Kidney tubule cell (primary cell): Measurements from ENCODE around the gene BRSK1.

Source experiments
- DNase-seq: peaks from one replicate; pipeline ENCODE4 v3.0.0-alpha.2; 2018; ENCODE audit warnings: low spot score

The BRSK1 gene

GRCh38 chr19:55273978-55274707, 9.7 kb upstream of the BRSK1 start:
- DNase-seq: no peak

- no peak for DNase-seq
Measured at GRCh38 chr19:55275851-55276719, 7.7 kb upstream of the BRSK1 start.

DNA sequence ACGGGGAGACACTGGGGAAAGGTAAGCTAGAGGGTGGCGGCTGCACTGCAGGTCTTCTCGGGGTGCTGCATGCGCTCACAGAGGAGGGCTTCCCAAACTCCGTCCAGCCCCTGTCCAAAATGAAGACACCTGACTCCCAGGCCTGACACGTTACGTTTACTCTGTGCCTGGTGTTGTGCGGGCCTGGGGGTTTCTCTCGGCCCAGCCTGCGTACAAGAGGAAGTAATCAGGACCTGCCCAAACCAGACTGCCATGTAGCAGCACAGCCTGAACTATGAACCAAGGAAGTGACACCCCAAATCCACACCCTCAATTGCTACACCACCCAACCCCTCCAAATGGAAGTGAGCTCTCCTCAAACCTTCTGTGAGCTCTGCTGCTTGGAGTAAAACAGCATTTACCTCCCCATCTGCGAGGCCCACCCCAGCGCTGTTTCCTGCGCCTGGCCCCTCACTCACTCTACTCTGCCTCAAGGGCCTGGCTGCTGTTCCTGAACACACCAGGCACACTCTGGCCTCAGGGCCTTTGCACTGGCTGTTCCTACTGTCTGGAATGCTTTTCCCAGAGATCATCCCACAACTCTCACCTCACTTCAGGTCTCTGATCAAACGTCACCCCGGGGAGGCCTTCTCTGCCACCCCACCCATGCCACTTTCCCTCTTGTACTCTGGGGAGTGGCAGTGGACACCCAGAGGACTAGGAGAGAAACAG, 6.9 kb upstream of the BRSK1 start:
- DNase-seq: no peak

DNA sequence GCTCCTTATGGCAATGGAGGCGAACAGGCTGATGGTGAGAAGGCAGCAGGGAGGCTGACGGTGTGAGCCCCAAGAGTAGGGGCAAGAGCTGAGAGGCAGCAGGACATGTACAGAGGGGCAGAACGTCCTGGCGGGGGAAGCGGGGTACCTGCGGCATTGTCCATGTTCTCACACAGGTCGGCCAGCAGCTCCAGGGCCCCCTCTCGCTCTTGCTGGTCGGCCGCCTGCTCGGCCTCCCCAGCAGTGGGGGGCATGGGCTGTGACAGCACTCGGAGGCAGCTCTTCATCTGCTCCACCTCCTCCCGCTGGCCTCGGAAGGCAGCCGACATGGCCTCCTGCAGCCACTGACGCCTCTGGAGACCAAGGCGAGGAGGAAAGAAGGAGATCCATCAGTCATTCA, 6.3 kb upstream of the BRSK1 start:
- no peak for DNase-seq

- DNase-seq: no peak
Measured at GRCh38 chr19:55278391-55279135, 5.2 kb upstream of the BRSK1 start.

DNA sequence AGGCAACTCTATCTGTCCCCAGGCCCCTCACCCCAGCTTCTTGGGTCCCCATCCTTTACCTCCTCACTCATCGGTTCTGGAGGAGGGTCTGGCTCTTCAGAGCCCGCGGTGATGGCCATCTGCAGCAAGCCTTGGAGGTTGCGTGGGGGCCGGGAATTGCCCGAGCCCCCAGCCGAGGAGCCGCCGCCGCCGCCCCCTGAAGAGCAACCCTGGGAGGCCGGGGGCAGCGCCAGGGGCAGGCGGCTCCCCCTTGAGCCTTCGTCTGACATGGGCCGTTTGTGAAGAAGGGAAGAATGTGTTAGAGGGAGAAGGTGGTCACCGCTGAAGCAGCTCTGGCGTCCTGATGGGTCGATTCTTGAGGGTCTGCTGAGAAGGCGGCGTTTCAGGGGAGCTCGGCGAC, 4.5 kb upstream of the BRSK1 start:
- DNase-seq: no peak

DNA sequence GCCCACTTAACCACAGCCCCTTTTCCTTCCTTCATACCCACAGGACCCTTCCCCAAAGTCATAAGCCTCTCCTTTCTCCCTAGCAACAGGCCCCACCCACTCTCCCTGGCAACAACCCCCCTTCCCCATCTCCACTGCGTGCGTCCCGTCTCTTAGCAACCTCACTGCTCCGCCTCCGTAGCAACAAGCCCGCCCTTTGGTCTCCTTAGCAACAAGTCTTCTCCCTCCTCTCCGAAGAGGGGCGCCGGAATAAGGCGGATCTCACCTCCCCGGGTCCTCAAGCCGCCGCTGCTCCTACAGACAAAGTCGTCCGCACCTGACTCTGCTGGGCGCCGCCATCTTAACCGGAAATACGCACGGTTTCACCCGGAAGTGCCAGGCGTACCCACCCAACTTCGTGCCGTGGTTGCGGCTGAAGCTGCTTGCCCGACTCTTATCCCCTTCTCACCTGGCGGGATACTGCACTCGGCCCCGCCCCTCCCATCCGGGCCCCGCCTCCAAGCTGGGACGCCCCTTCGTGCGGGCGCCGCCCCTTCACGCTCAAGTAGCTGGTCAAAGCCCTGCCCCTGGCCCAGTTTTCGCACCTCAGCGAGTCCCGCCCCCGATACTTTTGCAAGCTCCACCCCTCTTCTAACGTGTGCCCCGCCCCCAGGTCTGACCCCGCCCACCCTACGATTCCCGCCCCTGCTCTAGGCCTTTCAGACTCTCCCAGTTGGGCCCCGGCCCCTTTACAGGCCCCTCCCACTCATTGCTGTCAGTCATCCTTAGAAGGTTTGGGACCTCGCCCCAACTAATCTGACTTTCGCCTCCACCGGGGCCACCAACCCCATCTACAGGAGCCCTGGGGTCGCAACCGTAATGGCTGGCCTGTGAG, 3.8 kb upstream of the BRSK1 start, which contains the start of gene HSPBP1:
HSPBP1 (minus strand) TSS at position 341 of the 874 bp plus-strand sequence. CDS start 502 bp downstream, outside the sequence.
- peak; percentile 98 for DNase-seq

GRCh38 chr19:55284405-55285058, 735 bp downstream of the BRSK1 start:
- DNase-seq: no peak

DNA sequence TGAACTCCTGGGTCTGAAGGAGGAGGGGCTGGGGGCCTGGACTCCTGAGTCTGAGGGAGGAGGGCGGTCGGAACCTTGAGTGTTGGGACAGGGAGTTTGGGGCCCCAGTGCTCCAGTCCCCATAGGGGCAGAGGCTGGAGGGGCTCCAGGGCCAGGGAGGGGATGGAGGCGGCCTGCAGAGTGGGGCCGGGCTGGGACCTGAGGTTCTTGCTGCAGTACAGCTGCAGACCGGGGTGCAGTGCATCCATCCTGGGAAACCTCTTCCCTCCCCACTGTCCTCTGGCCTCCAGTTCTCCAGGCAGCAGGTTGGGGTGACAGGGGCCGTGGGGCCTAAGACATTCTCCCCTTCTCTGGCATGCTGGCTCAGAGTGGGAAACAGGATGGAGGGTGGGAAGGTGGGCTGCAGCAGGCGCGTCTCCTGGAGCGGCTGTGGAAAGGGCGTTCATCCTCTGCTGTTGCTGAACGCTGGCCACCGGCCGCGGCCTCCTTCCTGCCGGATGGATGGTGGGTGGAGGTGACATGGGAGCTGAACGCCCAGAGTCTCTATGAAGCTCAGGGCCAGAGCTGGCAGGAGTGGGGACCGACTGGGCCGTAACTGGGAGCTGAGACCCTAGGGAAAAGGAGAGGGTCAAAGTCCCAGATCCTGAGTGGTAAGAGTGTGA, 1.6 kb downstream of the BRSK1 start:
- DNase-seq: no peak

DNA sequence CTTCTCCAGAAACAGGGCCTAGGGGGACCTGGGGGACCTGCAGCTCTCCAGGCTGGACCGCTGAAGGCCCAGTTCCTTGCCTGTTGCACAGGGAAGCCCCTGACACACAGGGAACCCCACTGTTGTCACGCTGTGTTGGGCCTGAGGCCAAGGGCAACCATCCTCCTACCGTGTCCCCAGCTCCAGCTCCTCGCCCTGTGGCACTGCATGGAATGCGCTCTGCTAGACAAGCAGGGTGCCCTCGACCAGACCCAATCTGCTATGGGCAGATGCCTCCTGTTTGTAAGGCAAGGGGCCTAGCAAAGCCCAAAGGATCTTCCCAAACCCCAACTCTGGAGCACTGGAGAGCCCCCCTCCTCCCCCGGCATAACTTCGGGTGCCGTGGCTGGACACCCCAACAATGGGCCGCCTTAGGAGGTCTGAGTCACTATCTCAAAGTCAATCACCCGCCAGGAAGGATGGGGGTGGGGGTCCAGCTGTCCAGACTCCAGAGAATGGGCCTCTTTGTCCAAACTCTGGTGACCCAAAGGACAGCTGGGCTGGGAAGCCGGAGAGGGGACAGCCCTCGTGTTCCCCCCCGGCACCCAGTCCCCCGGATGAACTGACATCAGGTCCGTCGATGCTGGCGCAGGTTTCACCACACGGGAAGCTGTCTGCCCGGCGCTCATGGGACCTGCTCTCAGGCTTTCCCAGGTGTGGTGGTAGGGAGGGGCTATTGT, 3.7 kb downstream of the BRSK1 start:
- DNase-seq: no peak

- no peak for DNase-seq
Measured at GRCh38 chr19:55289117-55289796, 5.5 kb downstream of the BRSK1 start.

DNA sequence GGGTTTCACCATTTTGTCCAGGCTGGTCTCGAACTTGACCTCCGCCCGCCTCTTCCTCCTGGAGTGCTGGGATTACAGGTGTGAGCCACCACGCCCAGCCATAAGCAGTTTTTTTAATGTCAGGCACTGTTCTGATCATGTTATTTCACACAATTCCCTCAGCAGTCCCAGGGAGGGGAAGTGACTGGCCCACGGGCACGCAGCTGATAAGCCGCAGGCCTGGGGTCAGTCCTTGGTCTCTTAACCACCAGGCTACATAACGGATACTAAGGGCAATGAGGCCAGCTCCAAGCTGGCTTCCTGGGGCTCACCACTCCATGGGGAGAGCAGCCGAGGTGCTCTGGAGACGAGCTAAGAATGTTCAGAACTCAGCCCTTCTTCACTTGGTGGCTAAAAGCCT, 13.5 kb downstream of the BRSK1 start:
- DNase-seq: no peak

DNA sequence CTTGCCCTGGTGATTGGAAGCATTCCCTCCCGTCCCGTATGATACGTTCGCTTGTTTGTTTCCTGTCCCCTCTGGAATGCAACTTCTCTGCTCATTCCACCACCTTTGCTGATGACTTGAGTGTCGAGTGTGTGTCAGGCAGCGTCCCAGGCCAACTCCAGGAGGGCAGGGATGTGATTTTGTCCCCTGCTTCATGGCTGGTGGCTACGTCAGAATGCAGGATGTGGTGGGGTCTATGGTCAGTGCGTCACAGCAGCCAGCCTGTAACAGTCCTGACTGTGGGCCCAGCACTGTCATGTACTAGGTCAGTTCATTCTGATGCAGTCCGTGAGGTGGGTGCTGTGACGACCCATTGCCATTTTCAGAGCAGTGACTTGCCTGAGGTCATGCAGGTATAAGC, 16.2 kb downstream of the BRSK1 start:
- DNase-seq: no peak

- DNase-seq: no peak
Measured at GRCh38 chr19:55300886-55301458, 17.2 kb downstream of the BRSK1 start.

GRCh38 chr19:55301459-55302317, 17.9 kb downstream of the BRSK1 start:
- DNase-seq: peak; percentile 73

GRCh38 chr19:55302318-55302703, 18.5 kb downstream of the BRSK1 start:
- no peak for DNase-seq

- no peak for DNase-seq
Measured at GRCh38 chr19:55303477-55303876, 19.7 kb downstream of the BRSK1 start.
